Gastrocnemius medialis (tissue), 4 donors: ENCODE data around the gene CASP3. TPM values are rescaled to one million over a fixed set of nuclear protein-coding genes. Genes with fewer than 3 reads are reported as not detected.
"Not testable (repeated sequence)": the region's sequence is repeated elsewhere in the genome, so short reads cannot be mapped to it uniquely, and the experiment has no call there.

Source experiments
- ATAC-seq, 2 donors: fragments of 150-250 bp; one replicate each; pipeline ENCODE4 v1.9.1; 2016
- DNase-seq, 2 donors: peaks; one replicate each; pipeline ENCODE4 v3.0.0-alpha.2; 2019
- H3K27ac ChIP-seq, 4 donors: fragments of 200-600 bp; sonication (generic); 1 replicate in 1 of 4; 2 replicates in 3 of 4; pipeline ENCODE4 v1.5.1; 2016 to 2018; ENCODE audit warnings: mild to moderate bottlenecking in 2 of 4, moderate library complexity in 1 of 4
- H3K27me3 ChIP-seq, 3 donors: fragments of 200-600 bp; sonication (generic) in 2 of 3; 1 replicate in 1 of 3; 2 replicates in 2 of 3; pipeline versions ENCODE4 v1.5.1 to v1.6.0; 2016 to 2019; ENCODE audit warnings: mild to moderate bottlenecking in 1 of 3, moderate library complexity in 1 of 3
- H3K36me3 ChIP-seq, 2 donors: fragments of 200-600 bp; sonication (generic) in 1 of 2; one replicate each; pipeline ENCODE4 v1.5.1; 2017 to 2018
- H3K4me1 ChIP-seq, 2 donors: fragments of 200-600 bp; sonication (generic) in 1 of 2; one replicate each; pipeline ENCODE4 v1.5.1; 2016 to 2017; ENCODE audit warnings: mild to moderate bottlenecking in 2 of 2
- H3K4me3 ChIP-seq, 4 donors: fragments of 200-600 bp; sonication (generic) in 3 of 4; 1 replicate in 1 of 4; 2 replicates in 3 of 4; pipeline ENCODE4 v1.5.1; 2016 to 2019; ENCODE audit warnings: mild to moderate bottlenecking in 2 of 4
- H3K9me3 ChIP-seq, 3 donors: fragments of 200-600 bp; sonication (generic) in 2 of 3; 1 replicate in 1 of 3; 2 replicates in 2 of 3; pipeline ENCODE4 v1.5.1; 2016 to 2019
- POLR2A ChIP-seq, 2 donors: fragments of 450-650 bp; IDR thresholded peaks; one replicate each; pipeline ENCODE4 v1.6.1; 2017; ENCODE audit warnings: antibody characterized with exemption in 2 of 2, mild to moderate bottlenecking in 2 of 2, moderate library complexity in 2 of 2
- in situ Hi-C, 4 donors: fragments of 200-750 bp; cut with MboI; loops; one replicate each; pipeline versions ENCODE4 v1.15.0 to v1.8.0; 2017; ENCODE audit warnings: low sequenced_read_pairs in 4 of 4
- intact Hi-C: fragments of 100-400 bp; cut with DNase I; formaldehyde crosslinking; loops from one replicate; pipeline ENCODE4 v1.15.1; 2023; ENCODE audit warnings: low total_unique reads
- total RNA-seq, 4 donors: library from RNA; depleted of rRNA; stranded (reverse); fragments of >200 nt; gene quantifications; one replicate each; pipeline versions ENCODE4 v1.1.0 to v1.2.3, GENCODE V29; 2016
- TF ChIP-seq, protein P1 (sequence below), 5 experiments: fragments of 450-650 bp in 3 of 5; fragments of 200-600 bp in 2 of 5; sonication (generic) in 2 of 5; IDR thresholded peaks in 4 of 5; conservative IDR thresholded peaks in 1 of 5; 1 replicate in 4 of 5; 2 replicates in 1 of 5; pipeline ENCODE4 v1.5.1; 2016 to 2019; ENCODE audit warnings: antibody characterized with exemption in 5 of 5, mild to moderate bottlenecking in 3 of 5, moderate library complexity in 3 of 5

CASP3 gene
- total RNA-seq, 4 donors from 2014 or later = 16.9 to 25.5 (median 20.8) TPM

DNA sequence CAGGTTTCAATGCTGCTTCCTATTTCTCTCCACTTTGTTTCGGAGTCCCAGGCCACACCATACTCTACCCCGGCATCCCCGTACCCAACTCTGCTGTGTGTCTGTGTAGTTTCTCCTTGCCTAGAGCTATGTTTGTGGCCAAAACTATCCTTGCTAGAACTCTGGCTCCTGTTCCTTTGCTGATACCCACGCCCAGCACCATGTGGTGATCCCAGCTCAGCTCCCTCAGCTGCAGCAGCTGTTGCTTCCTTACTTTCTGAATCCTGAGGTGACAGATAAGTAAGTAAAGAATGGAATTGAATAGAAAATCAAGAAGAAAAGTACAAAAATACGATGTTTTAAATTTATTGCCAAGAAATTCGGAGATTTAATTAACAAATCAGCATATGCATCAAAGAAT is 55.8 kb downstream of the CASP3 start:
- intact Hi-C loops (no loop called here), in situ Hi-C loops (no loop called here)
- Histone ChIP-seq H3K4me1 (no peaks in the 10 kb centered on the region), H3K9me3 (no peaks in the 10 kb centered on the region), H3K27ac (no peak overlapping the region), H3K4me3 (no peak overlapping the region), H3K36me3 (no peaks in the 10 kb centered on the region), H3K27me3 (peaks cover 0 to 5% (median 0%) of the 10 kb centered on the region in 3 donors)
- DNase-seq (no peak), ATAC-seq (no peak)
- no peak for TF ChIP-seq POLR2A (IDR thresholded peaks at IDR 0.05)
- TF ChIP-seq, protein P1, sequence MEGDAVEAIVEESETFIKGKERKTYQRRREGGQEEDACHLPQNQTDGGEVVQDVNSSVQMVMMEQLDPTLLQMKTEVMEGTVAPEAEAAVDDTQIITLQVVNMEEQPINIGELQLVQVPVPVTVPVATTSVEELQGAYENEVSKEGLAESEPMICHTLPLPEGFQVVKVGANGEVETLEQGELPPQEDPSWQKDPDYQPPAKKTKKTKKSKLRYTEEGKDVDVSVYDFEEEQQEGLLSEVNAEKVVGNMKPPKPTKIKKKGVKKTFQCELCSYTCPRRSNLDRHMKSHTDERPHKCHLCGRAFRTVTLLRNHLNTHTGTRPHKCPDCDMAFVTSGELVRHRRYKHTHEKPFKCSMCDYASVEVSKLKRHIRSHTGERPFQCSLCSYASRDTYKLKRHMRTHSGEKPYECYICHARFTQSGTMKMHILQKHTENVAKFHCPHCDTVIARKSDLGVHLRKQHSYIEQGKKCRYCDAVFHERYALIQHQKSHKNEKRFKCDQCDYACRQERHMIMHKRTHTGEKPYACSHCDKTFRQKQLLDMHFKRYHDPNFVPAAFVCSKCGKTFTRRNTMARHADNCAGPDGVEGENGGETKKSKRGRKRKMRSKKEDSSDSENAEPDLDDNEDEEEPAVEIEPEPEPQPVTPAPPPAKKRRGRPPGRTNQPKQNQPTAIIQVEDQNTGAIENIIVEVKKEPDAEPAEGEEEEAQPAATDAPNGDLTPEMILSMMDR (IDR thresholded peaks at IDR 0.05 in 4 of 5, conservative IDR thresholded peaks at IDR 0.05 in 1 of 5) = no peak

DNA sequence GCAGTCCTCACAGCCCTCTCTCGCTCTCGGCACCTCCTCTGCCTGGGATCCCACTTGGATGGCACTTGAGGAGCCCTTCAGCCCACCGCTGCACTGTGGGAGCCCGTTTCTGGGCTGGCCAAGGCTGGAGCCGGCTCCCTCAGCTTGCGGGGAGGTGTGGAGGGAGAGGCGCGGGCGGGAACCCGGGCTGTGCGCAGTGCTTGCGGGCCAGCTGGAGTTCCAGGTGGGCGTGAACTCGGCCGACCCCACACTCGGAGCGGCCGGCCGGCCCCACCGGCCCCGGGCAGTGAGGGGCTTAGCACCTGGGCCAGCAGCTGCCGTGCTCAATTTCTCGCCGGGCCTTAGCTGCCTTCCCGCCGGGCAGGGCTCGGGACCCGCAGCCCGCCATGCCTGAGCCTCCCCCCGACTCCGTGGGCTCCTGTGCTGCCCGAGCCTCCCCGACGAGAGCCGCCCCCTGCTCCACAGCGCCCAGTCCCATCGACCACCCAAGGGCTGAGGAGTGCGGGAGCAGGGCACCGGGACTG is 57.4 kb downstream of the CASP3 start:
- H3K4me1 ChIP-seq, H3K27me3 ChIP-seq, H3K27ac ChIP-seq, in situ Hi-C loops, H3K4me3 ChIP-seq, H3K9me3 ChIP-seq, ATAC-seq, intact Hi-C loops, H3K36me3 ChIP-seq, DNase-seq: not testable (repeated sequence)

DNA sequence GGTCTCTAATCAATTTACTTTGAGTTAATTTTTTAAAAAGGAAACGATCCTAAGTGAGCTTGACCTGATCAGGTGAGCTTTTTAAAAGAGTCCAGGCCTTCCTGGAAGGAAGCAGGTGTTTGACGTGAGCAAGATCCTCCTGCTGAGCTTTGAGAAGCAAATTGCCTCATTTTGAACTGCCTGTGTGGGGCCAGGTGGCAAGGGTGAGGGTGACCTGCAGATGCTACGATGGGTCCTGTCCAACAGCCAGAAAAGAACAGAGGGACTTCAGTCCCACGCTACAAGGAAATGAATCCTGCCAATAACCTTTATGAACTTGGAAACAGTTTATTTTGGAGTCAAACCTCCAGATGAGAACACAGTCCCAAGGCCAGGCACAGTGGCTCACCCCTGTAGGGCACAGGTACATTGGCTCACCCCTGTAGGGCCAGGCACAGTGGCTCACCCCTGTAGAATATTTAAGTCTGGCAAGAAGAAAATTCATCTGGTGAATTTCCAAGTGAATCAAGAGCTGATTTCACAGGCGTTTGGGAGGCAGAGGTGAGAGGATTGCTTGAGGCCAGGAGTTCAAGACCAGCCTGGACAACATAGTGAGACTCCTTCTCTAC is 58.1 kb downstream of the CASP3 start:
- intact Hi-C loops = no loop called here
- no peak for TF ChIP-seq POLR2A (IDR thresholded peaks at IDR 0.05)
- Histone ChIP-seq H3K27ac (no peak overlapping the region), H3K36me3 (no peaks in the 10 kb centered on the region), H3K4me3 (no peak overlapping the region), H3K9me3 (no peaks in the 10 kb centered on the region), H3K4me1 (no peaks in the 10 kb centered on the region), H3K27me3 (peaks cover 0 to 5% (median 0%) of the 10 kb centered on the region in 3 donors)
- ATAC-seq (no peak), DNase-seq (no peak)
- in situ Hi-C loops = no loop called here

DNA sequence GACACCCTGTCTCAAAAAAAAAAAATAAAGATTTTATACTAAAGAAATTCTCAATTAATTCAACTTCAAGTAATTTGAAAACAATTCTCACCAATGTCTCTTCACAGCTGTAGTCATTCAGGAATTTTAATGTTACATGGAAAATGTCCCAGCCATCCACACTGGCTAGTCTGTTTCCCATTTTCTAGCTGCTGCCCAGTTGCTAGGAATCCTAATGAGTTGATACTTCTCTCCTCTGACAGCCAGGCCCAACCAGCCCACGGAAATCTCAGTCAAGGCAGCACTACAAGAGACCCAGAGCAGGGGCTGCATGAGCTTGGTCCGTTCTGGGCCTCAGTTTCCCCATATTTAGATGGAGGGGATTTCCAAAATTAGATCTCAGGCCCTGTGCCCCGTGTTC is 59.1 kb downstream of the CASP3 start:
- intact Hi-C loops (no loop called here), in situ Hi-C loops (no loop called here)
- no peak for TF ChIP-seq POLR2A (IDR thresholded peaks at IDR 0.05)
- TF ChIP-seq, protein P1 (IDR thresholded peaks at IDR 0.05 in 4 of 5, conservative IDR thresholded peaks at IDR 0.05 in 1 of 5) = no peak
- Histone ChIP-seq H3K4me3 (no peak overlapping the region), H3K9me3 (no peaks in the 10 kb centered on the region), H3K36me3 (no peaks in the 10 kb centered on the region), H3K27ac (no peak overlapping the region), H3K27me3 (peaks cover 0 to 5% (median 0%) of the 10 kb centered on the region in 3 donors), H3K4me1 (no peaks in the 10 kb centered on the region)
- ATAC-seq (no peak), DNase-seq (no peak)

DNA sequence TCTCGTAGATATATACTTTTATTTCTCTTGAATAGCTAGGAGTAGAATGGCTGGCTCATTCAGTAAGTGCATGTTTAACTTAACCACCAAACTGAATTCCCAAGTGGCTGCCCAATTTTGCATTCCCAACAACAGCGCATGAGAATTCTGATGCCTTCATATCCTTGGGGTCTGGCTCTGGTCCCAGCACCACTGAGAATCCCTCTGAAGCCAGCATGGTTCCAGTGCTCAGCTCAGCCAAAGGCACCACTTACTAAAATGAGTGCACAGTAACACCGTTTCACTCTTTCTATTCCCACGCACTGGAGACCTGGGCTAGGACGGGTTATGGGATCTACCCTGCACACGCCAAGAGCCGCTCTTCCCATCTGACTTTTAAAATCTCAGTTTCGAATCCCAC is 60.4 kb downstream of the CASP3 start:
- no peaks in the 10 kb centered on the region for H3K9me3 ChIP-seq
- H3K4me1 ChIP-seq = no peaks in the 10 kb centered on the region
- H3K36me3 ChIP-seq = no peaks in the 10 kb centered on the region
- no peak overlapping the region for H3K4me3 ChIP-seq
- ATAC-seq = no peak
- in situ Hi-C loops = no loop called here
- no peak overlapping the region for H3K27ac ChIP-seq
- peaks cover 0 to 5% (median 0%) of the 10 kb centered on the region in 3 donors for H3K27me3 ChIP-seq
- TF ChIP-seq, protein P1 (IDR thresholded peaks at IDR 0.05 in 4 of 5, conservative IDR thresholded peaks at IDR 0.05 in 1 of 5) = no peak
- TF ChIP-seq POLR2A (IDR thresholded peaks at IDR 0.05) = no peak
- DNase-seq = no peak
- intact Hi-C loops = no loop called here

DNA sequence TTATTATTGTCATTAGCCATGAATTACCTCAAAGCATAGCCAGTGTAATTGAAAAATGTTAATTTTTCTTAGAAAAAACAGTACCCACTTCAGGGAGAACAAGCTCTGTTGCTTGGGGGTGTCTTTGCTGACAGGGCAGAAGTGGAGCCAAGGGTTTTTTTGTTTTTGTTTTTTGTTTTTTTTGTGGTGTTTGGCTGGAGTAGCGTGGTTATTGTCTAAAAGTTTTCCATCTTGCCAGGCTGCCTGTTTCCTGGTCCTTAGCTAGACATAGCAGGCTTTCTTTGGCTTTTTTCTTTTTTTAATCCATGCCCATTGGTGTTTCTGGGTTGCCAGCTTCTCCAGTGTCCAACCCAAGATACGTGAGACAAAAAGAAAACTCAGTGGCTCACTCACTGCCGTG is 61.5 kb downstream of the CASP3 start:
- H3K4me3 ChIP-seq = no peak overlapping the region
- DNase-seq (no peak), ATAC-seq (no peak)
- no peaks in the 10 kb centered on the region for H3K4me1 ChIP-seq
- in situ Hi-C loops = no loop called here
- intact Hi-C loops = no loop called here
- H3K27me3 ChIP-seq = peaks cover 0 to 5% (median 0%) of the 10 kb centered on the region in 3 donors
- H3K36me3 ChIP-seq = no peaks in the 10 kb centered on the region
- no peaks in the 10 kb centered on the region for H3K9me3 ChIP-seq
- no peak overlapping the region for H3K27ac ChIP-seq
- TF ChIP-seq, protein P1 (IDR thresholded peaks at IDR 0.05 in 4 of 5, conservative IDR thresholded peaks at IDR 0.05 in 1 of 5) = no peak
- no peak for TF ChIP-seq POLR2A (IDR thresholded peaks at IDR 0.05)
